ENCODE results near the gene PRMT1. TPM values are rescaled to one million over a fixed set of nuclear protein-coding genes. Genes with fewer than 3 reads are reported as not detected.

Gene PRMT1
- total and polyA plus RNA-seq, 2 donors (not counting 1 experiment from before 2014, with no cell fraction given): 175 to 310 TPM

GRCh38 chr19:49639401-49640112 is 37.5 kb upstream of the PRMT1 start:
- DNase-seq (no peak), ATAC-seq (ENCODE audit: low read depth) (no peak)
- peak overlapping the region in 1 of 2 donors; percentile 96 for H3K27ac ChIP-seq (ENCODE audit: low read length in 2 of 2)
- H3K9me3 ChIP-seq (ENCODE audit: control extremely low read depth in 1 of 3, control insufficient read depth in 2 of 3, insufficient read depth in 1 of 3, low read length in 2 of 3): no peaks in the 10 kb centered on the region
- peaks cover 37% of the 10 kb centered on the region for H3K79me2 ChIP-seq (ENCODE audit: control insufficient read depth, insufficient read depth, low read length)
- H3K4me2 ChIP-seq (replicated peaks; ENCODE audit: low read depth, low read length, poor library complexity, severe bottlenecking): peak overlapping the region; percentile 95
- ChIA-PET POLR2A (interaction anchor here (0.6 to 3.4 kb wide), 14 partner anchors 13 to 236 kb away, joined by 3 to 53 read pairs (median 5); partner anchors contain the start of genes ALDH16A1, BCL2L12, IRF3 and NOSIP), CTCF (interaction anchor here (0.6 to 2.3 kb wide), 11 partner anchors 25 to 249 kb away, joined by 3 to 10 read pairs (median 4); partner anchors contain the start of genes BCL2L12, IRF3, PRMT1 and RPS11)
- no peaks in the 10 kb centered on the region for H3K27me3 ChIP-seq (replicated peaks in 1 of 4; ENCODE audit: control extremely low read depth in 1 of 4, control insufficient read depth in 3 of 4, insufficient read depth in 4 of 4, low read length in 3 of 4)
- no peak for TF ChIP-seq EZH2 (IDR thresholded peaks at IDR 0.05; ENCODE audit: borderline replicate concordance, insufficient read depth, low read depth, low read length, poor library complexity, severe bottlenecking)
- TF ChIP-seq, protein P1, sequence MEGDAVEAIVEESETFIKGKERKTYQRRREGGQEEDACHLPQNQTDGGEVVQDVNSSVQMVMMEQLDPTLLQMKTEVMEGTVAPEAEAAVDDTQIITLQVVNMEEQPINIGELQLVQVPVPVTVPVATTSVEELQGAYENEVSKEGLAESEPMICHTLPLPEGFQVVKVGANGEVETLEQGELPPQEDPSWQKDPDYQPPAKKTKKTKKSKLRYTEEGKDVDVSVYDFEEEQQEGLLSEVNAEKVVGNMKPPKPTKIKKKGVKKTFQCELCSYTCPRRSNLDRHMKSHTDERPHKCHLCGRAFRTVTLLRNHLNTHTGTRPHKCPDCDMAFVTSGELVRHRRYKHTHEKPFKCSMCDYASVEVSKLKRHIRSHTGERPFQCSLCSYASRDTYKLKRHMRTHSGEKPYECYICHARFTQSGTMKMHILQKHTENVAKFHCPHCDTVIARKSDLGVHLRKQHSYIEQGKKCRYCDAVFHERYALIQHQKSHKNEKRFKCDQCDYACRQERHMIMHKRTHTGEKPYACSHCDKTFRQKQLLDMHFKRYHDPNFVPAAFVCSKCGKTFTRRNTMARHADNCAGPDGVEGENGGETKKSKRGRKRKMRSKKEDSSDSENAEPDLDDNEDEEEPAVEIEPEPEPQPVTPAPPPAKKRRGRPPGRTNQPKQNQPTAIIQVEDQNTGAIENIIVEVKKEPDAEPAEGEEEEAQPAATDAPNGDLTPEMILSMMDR (IDR thresholded peaks at IDR 0.05): no peak
- peak overlapping the region; percentile 72 for H3K9ac ChIP-seq (ENCODE audit: low read length)
- WGBS (ENCODE audit: insufficient coverage): 4% methylated on average over 30 of the region's 31 CpGs
- intact Hi-C loops (cut with micrococcal nuclease): loop anchor here (1.0 to 2.0 kb wide), 8 partner anchors 26 to 1275 kb away; partner anchors contain the start of genes BCL2L12, IRF3, NOSIP and PNKP
- H3K4me3 ChIP-seq (ENCODE audit: control extremely low read depth in 1 of 5, extremely low read depth in 1 of 5, insufficient read depth in 1 of 5, low read depth in 2 of 5, low read length in 4 of 5): peak overlapping the region in 4 of 5 experiments; percentile 52 to 74 (median 68)
- peak overlapping the region; percentile 15 for H3K27ac Mint-ChIP-seq
- no peaks in the 10 kb centered on the region for H3K9me3 Mint-ChIP-seq (ENCODE audit: insufficient read depth)
- H3K4me1 ChIP-seq (ENCODE audit: control insufficient read depth in 2 of 2, insufficient read depth in 2 of 2, low read length in 2 of 2): peaks cover 37 to 54% of the 10 kb centered on the region in 2 donors
- H2AFZ ChIP-seq (ENCODE audit: insufficient read depth, low read depth, low read length, poor library complexity, severe bottlenecking): peak overlapping the region; percentile 73
- no peaks in the 10 kb centered on the region for H3K27me3 Mint-ChIP-seq
- peaks cover 50% of the 10 kb centered on the region for H3K4me1 Mint-ChIP-seq
- H3K36me3 ChIP-seq (replicated peaks in 1 of 2; ENCODE audit: control extremely low read depth in 1 of 2, control insufficient read depth in 1 of 2, extremely low read depth in 1 of 2, insufficient read depth in 2 of 2, low read length in 1 of 2): no peaks in the 10 kb centered on the region
- peaks cover 7% of the 10 kb centered on the region for H4K20me1 ChIP-seq (ENCODE audit: control insufficient read depth, insufficient read depth, low read length, poor library complexity, severe bottlenecking)
- H3K4me3 Mint-ChIP-seq: peak overlapping the region; percentile 95

Data from B cell (primary cell).